GM19099 (cell line): Measurements from ENCODE around the gene CNTFR.

Source experiments
- POLR2A ChIP-seq: IDR thresholded peaks from 3 replicates; pipeline ENCODE4 v1.6.1; 2011; ENCODE audit warnings: low read depth; ENCODE audit not compliant: insufficient read length; ENCODE audit errors: extremely low read depth

CNTFR gene

GRCh38 chr9:34508463-34508862 is 81.1 kb downstream of the CNTFR start:
- TF ChIP-seq POLR2A, result no peak

GRCh38 chr9:34507966-34508365 is 81.6 kb downstream of the CNTFR start:
- no peak for TF ChIP-seq POLR2A

GRCh38 chr9:34507556-34507955 is 82.0 kb downstream of the CNTFR start:
- no peak for TF ChIP-seq POLR2A

- TF ChIP-seq POLR2A, result no peak
These were observed 82.9 kb downstream of the CNTFR start for GRCh38 chr9:34506623-34507022.

- TF ChIP-seq POLR2A, result no peak
These were observed 84.0 kb downstream of the CNTFR start for GRCh38 chr9:34505370-34506120.

GRCh38 chr9:34503406-34503805 is 86.1 kb downstream of the CNTFR start:
- TF ChIP-seq POLR2A, result no peak

- no peak for TF ChIP-seq POLR2A
These were observed 86.6 kb downstream of the CNTFR start for GRCh38 chr9:34502891-34503290.

- no peak for TF ChIP-seq POLR2A
These were observed 87.1 kb downstream of the CNTFR start for GRCh38 chr9:34502471-34502870.

GRCh38 chr9:34501889-34502425 is 87.6 kb downstream of the CNTFR start:
- no peak for TF ChIP-seq POLR2A
